ENCODE data around the gene STPG1.

STPG1 gene

GRCh38 chr1:24392982-24393650, 20.5 kb downstream of the STPG1 start:
- DNase-seq = no peak

- DNase-seq = no peak
These were observed 21.0 kb downstream of the STPG1 start for GRCh38 chr1:24392604-24392946.

GRCh38 chr1:24391882-24392603, 21.5 kb downstream of the STPG1 start:
- peak; percentile 65 for DNase-seq

GRCh38 chr1:24390924-24391782, 22.4 kb downstream of the STPG1 start:
- DNase-seq = peak; percentile 83

- no peak for DNase-seq
These were observed 24.3 kb downstream of the STPG1 start for GRCh38 chr1:24389231-24389678.

- no peak for DNase-seq
These were observed 25.2 kb downstream of the STPG1 start for GRCh38 chr1:24388331-24388885.

GRCh38 chr1:24387636-24388175, 25.9 kb downstream of the STPG1 start:
- DNase-seq = no peak

- no peak for DNase-seq
These were observed 26.7 kb downstream of the STPG1 start for GRCh38 chr1:24386931-24387330.

GRCh38 chr1:24386241-24386640, 27.3 kb downstream of the STPG1 start:
- DNase-seq = no peak

GRCh38 chr1:24385160-24385940, 28.2 kb downstream of the STPG1 start:
- DNase-seq = no peak

- no peak for DNase-seq
These were observed 29.1 kb downstream of the STPG1 start for GRCh38 chr1:24384251-24385090.

- no peak for DNase-seq
These were observed 30.1 kb downstream of the STPG1 start for GRCh38 chr1:24383381-24383940.

- DNase-seq = no peak
These were observed 31.4 kb downstream of the STPG1 start for GRCh38 chr1:24382165-24382577.

GRCh38 chr1:24381256-24381655, 32.3 kb downstream of the STPG1 start:
- DNase-seq = no peak

GRCh38 chr1:24380508-24380907, 33.1 kb downstream of the STPG1 start:
- no peak for DNase-seq

GRCh38 chr1:24379733-24380315, 33.8 kb downstream of the STPG1 start:
- no peak for DNase-seq

- DNase-seq = no peak
These were observed 38.4 kb downstream of the STPG1 start for GRCh38 chr1:24374891-24375786.

GRCh38 chr1:24373710-24374109, 39.9 kb downstream of the STPG1 start:
- DNase-seq = no peak

GRCh38 chr1:24373044-24373443, 40.5 kb downstream of the STPG1 start:
- DNase-seq = no peak
